ENCODE data around the gene TSPAN14. TPM values are rescaled to one million over a fixed set of nuclear protein-coding genes. Genes with fewer than 3 reads are reported as not detected.
"Not testable (repeated sequence)": the region's sequence is repeated elsewhere in the genome, so short reads cannot be mapped to it uniquely, and the experiment has no call there.

Gene TSPAN14
- total RNA-seq, 1 donor from 2014 or later, result 75.4 TPM

- H3K27me3 Mint-ChIP-seq (ENCODE audit: insufficient read depth), result no peaks in the 10 kb centered on the region
- peaks cover 96% of the 10 kb centered on the region for H3K4me1 Mint-ChIP-seq (ENCODE audit: low read depth)
- H3K36me3 Mint-ChIP-seq (ENCODE audit: low read depth), result peaks cover 41% of the 10 kb centered on the region
- no peak overlapping the region for H3K4me3 Mint-ChIP-seq
- no peak overlapping the region for H3K27ac Mint-ChIP-seq
- intact Hi-C loops (cut with micrococcal nuclease), result loop anchor here (5.0 kb wide), 2 partner anchors 283 to 1138 kb away; no protein-coding TSS in a partner anchor
- no peaks in the 10 kb centered on the region for H3K9me3 Mint-ChIP-seq
- DNase-seq (ENCODE audit: low spot score), result no peak
Measured at GRCh38 chr10:80470266-80470665, 16.2 kb downstream of the TSPAN14 start.

- Mint-ChIP-seq H3K36me3 (ENCODE audit: low read depth) (peaks cover 41% of the 10 kb centered on the region), H3K27me3 (ENCODE audit: insufficient read depth) (no peaks in the 10 kb centered on the region), H3K4me3 (peak overlapping the region; percentile 48), H3K27ac (peak overlapping the region; percentile 97), H3K4me1 (ENCODE audit: low read depth) (peaks cover 89% of the 10 kb centered on the region), H3K9me3 (no peaks in the 10 kb centered on the region)
- intact Hi-C loops (cut with micrococcal nuclease), result loop anchor here (1.0 to 5.0 kb wide), 3 partner anchors 8 to 1139 kb away; no protein-coding TSS in a partner anchor
- DNase-seq (ENCODE audit: low spot score), result no peak
Measured at GRCh38 chr10:80471001-80471400, 16.9 kb downstream of the TSPAN14 start.

- intact Hi-C loops (cut with micrococcal nuclease), result loop anchor here (1.0 to 5.0 kb wide), 7 partner anchors 8 to 1139 kb away; no protein-coding TSS in a partner anchor
- H3K27ac Mint-ChIP-seq, result peak overlapping the region; percentile 97
- no peak for DNase-seq (ENCODE audit: low spot score)
- peak overlapping the region; percentile 48 for H3K4me3 Mint-ChIP-seq
- no peaks in the 10 kb centered on the region for H3K27me3 Mint-ChIP-seq (ENCODE audit: insufficient read depth)
- H3K36me3 Mint-ChIP-seq (ENCODE audit: low read depth), result peaks cover 41% of the 10 kb centered on the region
- H3K9me3 Mint-ChIP-seq, result no peaks in the 10 kb centered on the region
- H3K4me1 Mint-ChIP-seq (ENCODE audit: low read depth), result peaks cover 81% of the 10 kb centered on the region
Measured at GRCh38 chr10:80471715-80472233, 17.7 kb downstream of the TSPAN14 start.

- H3K36me3 Mint-ChIP-seq (ENCODE audit: low read depth), result peaks cover 48% of the 10 kb centered on the region
- H3K27me3 Mint-ChIP-seq (ENCODE audit: insufficient read depth), result no peaks in the 10 kb centered on the region
- peaks cover 80% of the 10 kb centered on the region for H3K4me1 Mint-ChIP-seq (ENCODE audit: low read depth)
- H3K4me3 Mint-ChIP-seq, result peak overlapping the region; percentile 48
- H3K9me3 Mint-ChIP-seq, result no peaks in the 10 kb centered on the region
- intact Hi-C loops (cut with micrococcal nuclease), result loop anchor here (1.0 to 5.0 kb wide), 6 partner anchors 15 to 1140 kb away; no protein-coding TSS in a partner anchor
- peak; percentile 34 for DNase-seq (ENCODE audit: low spot score)
- peak overlapping the region; percentile 97 for H3K27ac Mint-ChIP-seq
Measured at GRCh38 chr10:80472234-80473095, 18.4 kb downstream of the TSPAN14 start.

DNA sequence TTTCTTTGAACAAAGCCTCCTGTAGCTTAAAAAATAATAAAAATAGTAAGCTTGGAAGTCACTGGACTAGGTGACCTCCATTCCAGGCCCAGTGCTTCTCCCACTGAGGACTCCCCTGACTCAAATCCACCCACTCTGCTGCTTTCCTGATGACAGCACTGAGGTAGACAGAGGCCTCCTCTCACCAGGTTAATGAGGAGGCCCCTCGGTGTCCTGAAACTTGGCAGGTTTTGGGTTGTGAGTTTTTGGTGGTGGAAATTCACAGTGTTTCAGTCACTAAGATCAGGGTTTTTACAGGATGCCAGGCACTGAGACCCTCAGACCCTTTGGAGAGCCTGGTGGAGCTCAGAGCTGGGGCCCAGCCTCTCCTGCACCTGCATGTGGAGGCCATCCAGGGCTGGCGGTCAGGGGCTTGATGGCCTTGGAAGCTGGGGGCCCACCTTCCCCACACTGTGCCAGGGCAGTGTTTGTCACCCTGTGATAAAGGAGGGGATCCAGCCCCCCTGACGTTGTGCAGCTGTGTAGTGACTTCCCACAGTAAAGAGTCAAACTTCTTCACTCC lies 19.1 kb downstream of the TSPAN14 start:
- peaks cover 53% of the 10 kb centered on the region for H3K36me3 Mint-ChIP-seq (ENCODE audit: low read depth)

GRCh38 chr10:80473692-80474596 lies 19.8 kb downstream of the TSPAN14 start:
- DNase-seq (ENCODE audit: low spot score), result no peak
- intact Hi-C loops (cut with micrococcal nuclease), result loop anchor here (5.0 kb wide), 2 partner anchors 287 to 1142 kb away; no protein-coding TSS in a partner anchor
- Mint-ChIP-seq H3K36me3 (ENCODE audit: low read depth) (peaks cover 60% of the 10 kb centered on the region), H3K9me3 (peaks cover 6% of the 10 kb centered on the region), H3K4me1 (ENCODE audit: low read depth) (peaks cover 76% of the 10 kb centered on the region), H3K27ac (peak overlapping the region; percentile 97), H3K27me3 (ENCODE audit: insufficient read depth) (no peaks in the 10 kb centered on the region), H3K4me3 (no peak overlapping the region)

More for the DNA sequence above, 19.1 kb downstream of the TSPAN14 start:
- Mint-ChIP-seq H3K4me3 (peak overlapping the region; percentile 48), H3K9me3 (peaks cover 5% of the 10 kb centered on the region), H3K4me1 (ENCODE audit: low read depth) (peaks cover 80% of the 10 kb centered on the region), H3K27ac (peak overlapping the region; percentile 97), H3K27me3 (ENCODE audit: insufficient read depth) (no peaks in the 10 kb centered on the region)
- DNase-seq (ENCODE audit: low spot score), result no peak
- intact Hi-C loops (cut with micrococcal nuclease), result loop anchor here (5.0 kb wide), 2 partner anchors 286 to 1141 kb away; no protein-coding TSS in a partner anchor

DNA sequence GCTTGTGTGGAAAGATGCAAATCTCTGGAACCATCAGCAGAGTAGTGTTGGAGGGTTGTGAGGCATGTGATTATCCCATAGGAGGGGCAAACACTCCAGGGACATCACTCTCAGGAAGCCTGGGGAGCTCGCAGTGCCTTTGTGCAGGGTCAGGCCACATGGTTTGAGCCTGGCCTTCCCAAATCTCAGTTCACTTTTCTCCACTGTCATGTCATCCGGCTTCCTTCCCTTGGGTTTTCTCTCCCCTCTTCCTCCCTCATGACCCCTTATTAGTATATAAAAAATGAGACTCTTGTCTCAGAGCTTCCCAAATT lies 20.4 kb downstream of the TSPAN14 start:
- no peak for DNase-seq (ENCODE audit: low spot score)
- peaks cover 6% of the 10 kb centered on the region for H3K9me3 Mint-ChIP-seq
- H3K27ac Mint-ChIP-seq, result peak overlapping the region; percentile 97
- intact Hi-C loops (cut with micrococcal nuclease), result loop anchor here (5.0 kb wide), 2 partner anchors 287 to 1142 kb away; no protein-coding TSS in a partner anchor
- H3K4me1 Mint-ChIP-seq (ENCODE audit: low read depth), result peaks cover 70% of the 10 kb centered on the region
- H3K4me3 Mint-ChIP-seq, result no peak overlapping the region
- peaks cover 56% of the 10 kb centered on the region for H3K36me3 Mint-ChIP-seq (ENCODE audit: low read depth)
- H3K27me3 Mint-ChIP-seq (ENCODE audit: insufficient read depth), result no peaks in the 10 kb centered on the region

DNA sequence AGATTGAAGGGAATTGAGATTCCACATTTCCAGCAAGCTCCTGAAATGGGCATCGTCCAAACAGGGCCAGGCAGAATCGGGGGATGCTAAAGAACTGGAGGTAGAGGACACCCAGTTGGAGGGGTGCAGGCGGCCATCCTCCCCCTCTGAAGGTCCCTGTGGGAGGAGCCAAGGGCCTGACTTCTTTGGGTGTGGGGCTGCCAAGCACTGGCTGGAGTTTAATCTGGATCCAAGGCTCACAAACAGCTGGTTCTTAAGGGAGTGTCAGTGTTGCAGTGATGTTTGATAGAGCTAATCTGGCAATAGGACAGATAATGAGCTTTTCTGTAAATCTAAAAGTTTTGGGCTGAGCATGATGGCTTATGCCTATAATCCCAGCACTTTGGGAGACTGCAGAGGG lies 20.8 kb downstream of the TSPAN14 start:
- H3K36me3 Mint-ChIP-seq (ENCODE audit: low read depth), result peaks cover 55% of the 10 kb centered on the region
- intact Hi-C loops (cut with micrococcal nuclease), result loop anchor here (5.0 kb wide), 2 partner anchors 288 to 1143 kb away; no protein-coding TSS in a partner anchor

GRCh38 chr10:80475641-80476040 lies 21.5 kb downstream of the TSPAN14 start:
- H3K4me3 Mint-ChIP-seq; H3K27me3 Mint-ChIP-seq (ENCODE audit: insufficient read depth); intact Hi-C loops (cut with micrococcal nuclease); H3K9me3 Mint-ChIP-seq; H3K27ac Mint-ChIP-seq; DNase-seq (ENCODE audit: low spot score): not testable (repeated sequence)
- Mint-ChIP-seq H3K4me1 (ENCODE audit: low read depth) (peaks cover 62% of the 10 kb centered on the region), H3K36me3 (ENCODE audit: low read depth) (peaks cover 57% of the 10 kb centered on the region)

More for the DNA sequence above, 20.8 kb downstream of the TSPAN14 start:
- H3K27me3 Mint-ChIP-seq (ENCODE audit: insufficient read depth), result no peaks in the 10 kb centered on the region
- no peak overlapping the region for H3K4me3 Mint-ChIP-seq
- DNase-seq (ENCODE audit: low spot score), result no peak
- peaks cover 68% of the 10 kb centered on the region for H3K4me1 Mint-ChIP-seq (ENCODE audit: low read depth)
- H3K9me3 Mint-ChIP-seq, result peaks cover 6% of the 10 kb centered on the region
- H3K27ac Mint-ChIP-seq, result no peak overlapping the region

DNA sequence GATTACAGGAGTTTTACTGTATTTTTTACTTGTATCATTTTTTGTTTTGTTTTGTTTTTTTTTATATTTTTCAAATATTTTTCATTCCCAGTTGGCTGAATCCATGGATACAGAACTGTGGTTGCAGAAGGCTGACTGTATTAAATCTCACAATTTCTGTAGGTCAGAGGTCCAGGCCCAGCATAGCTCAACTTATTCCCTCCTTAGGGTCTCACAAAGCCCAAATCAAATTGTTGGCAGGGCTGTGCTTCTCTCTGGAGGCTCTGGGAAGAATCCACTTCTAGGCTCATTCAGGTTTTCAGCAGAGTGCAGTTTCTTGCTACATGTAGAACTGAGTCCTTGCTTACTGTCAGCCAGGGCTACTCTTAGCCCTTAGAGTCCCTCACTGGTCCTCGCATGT lies 22.6 kb downstream of the TSPAN14 start:
- no peak overlapping the region for H3K27ac Mint-ChIP-seq
- peaks cover 55% of the 10 kb centered on the region for H3K36me3 Mint-ChIP-seq (ENCODE audit: low read depth)
- H3K4me1 Mint-ChIP-seq (ENCODE audit: low read depth), result peaks cover 60% of the 10 kb centered on the region
- H3K27me3 Mint-ChIP-seq (ENCODE audit: insufficient read depth), result no peaks in the 10 kb centered on the region
- H3K4me3 Mint-ChIP-seq, result no peak overlapping the region
- no peak for DNase-seq (ENCODE audit: low spot score)
- intact Hi-C loops (cut with micrococcal nuclease), result no loop called here
- H3K9me3 Mint-ChIP-seq, result peaks cover 6% of the 10 kb centered on the region

DNA sequence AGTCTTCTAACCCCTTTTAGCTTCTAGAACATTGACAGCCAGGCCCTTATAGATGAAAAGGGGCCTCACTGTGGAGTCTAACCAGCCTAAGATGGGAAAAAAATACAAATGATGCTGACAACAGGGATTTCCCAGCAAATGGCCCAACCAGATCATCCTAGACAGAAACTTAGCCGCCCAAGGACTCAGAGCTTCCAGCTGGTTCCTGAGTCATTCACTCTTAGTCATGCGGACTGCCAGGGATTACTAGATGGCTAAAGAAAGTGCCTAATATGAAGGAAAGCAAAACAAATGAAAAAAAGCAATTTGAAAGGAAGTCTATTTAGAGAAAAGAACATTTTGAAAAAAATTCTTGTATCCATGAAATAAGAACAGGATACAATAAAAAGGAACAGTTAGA lies 23.7 kb downstream of the TSPAN14 start:
- H3K27ac Mint-ChIP-seq, result peak overlapping the region; percentile 26
- H3K36me3 Mint-ChIP-seq (ENCODE audit: low read depth), result peaks cover 52% of the 10 kb centered on the region
- H3K27me3 Mint-ChIP-seq (ENCODE audit: insufficient read depth), result no peaks in the 10 kb centered on the region
- peaks cover 6% of the 10 kb centered on the region for H3K9me3 Mint-ChIP-seq
- peaks cover 55% of the 10 kb centered on the region for H3K4me1 Mint-ChIP-seq (ENCODE audit: low read depth)
- intact Hi-C loops (cut with micrococcal nuclease), result no loop called here
- no peak for DNase-seq (ENCODE audit: low spot score)
- H3K4me3 Mint-ChIP-seq, result no peak overlapping the region

DNA sequence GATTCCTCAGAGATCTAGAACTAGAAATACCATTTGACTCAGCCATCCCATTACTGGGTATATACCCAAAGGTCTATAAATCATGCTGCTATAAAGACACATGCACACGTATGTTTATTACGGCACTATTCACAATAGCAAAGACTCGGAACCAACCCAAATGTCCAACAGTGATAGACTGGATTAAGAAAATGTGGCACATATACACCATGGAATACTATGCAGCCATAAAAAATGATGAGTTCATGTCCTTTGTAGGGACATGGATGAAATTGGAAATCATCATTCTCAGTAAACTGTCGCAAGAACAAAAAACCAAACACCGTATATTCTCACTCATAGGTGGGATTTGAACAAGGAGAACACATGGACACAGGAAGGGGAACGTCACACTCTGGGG lies 26.3 kb downstream of the TSPAN14 start:
- H3K36me3 Mint-ChIP-seq (ENCODE audit: low read depth), result peaks cover 50% of the 10 kb centered on the region
- DNase-seq (ENCODE audit: low spot score); H3K27ac Mint-ChIP-seq; H3K9me3 Mint-ChIP-seq; H3K27me3 Mint-ChIP-seq (ENCODE audit: insufficient read depth); intact Hi-C loops (cut with micrococcal nuclease); H3K4me3 Mint-ChIP-seq: not testable (repeated sequence)
- H3K4me1 Mint-ChIP-seq (ENCODE audit: low read depth), result peaks cover 57% of the 10 kb centered on the region
